ENCODE data around the gene SMAD3.

GRCh38 chr15:67227846-67228245 is 162.4 kb downstream of the SMAD3 start:
- TF ChIP-seq CTCF (IDR thresholded peaks at IDR 0.05) (no peak), POLR2A (IDR thresholded peaks at IDR 0.05) (no peak), POLR2AphosphoS5 (IDR thresholded peaks at IDR 0.05) (no peak)

Data from prostate gland (tissue), 2 donors.